IMR-90 (cell line): ENCODE measurements around the gene RAB31. TPM values are rescaled to one million over a fixed set of nuclear protein-coding genes. Genes with fewer than 3 reads are reported as not detected.

Experiments used
- ATAC-seq: fragments of 200-7000 bp; cut with Tn5 transposase; 2 replicates; pipeline ENCODE4 v1.9.1; 2020; ENCODE audit warnings: low read depth, mild to moderate bottlenecking, moderate library complexity
- BruUV-seq: library from RNA; stranded (reverse); fragments of 400-500 nt; replicated peaks from 2 replicates; lab custom pipeline; 2021; lab: Mats Ljungman, UMichigan
- CTCF ChIA-PET: fragments of 300-600 bp; formaldehyde crosslinking; extraction: SDS; loops from one replicate; lab custom pipeline; 2021; ENCODE audit warnings: antibody characterized with exemption; lab: Yijun Ruan, JAX
- POLR2A ChIA-PET: fragments of 300-600 bp; sonication (Branson Sonifier 250); formaldehyde crosslinking; loops from one replicate; lab custom pipeline; 2022; ENCODE audit warnings: antibody characterized with exemption; ENCODE audit not compliant: unreplicated experiment; lab: Charles Lee
- DNase-seq: peaks from one replicate; pipeline ENCODE4 v3.0.0; 2013
- H2AFZ ChIP-seq: replicated peaks from 2 replicates; pipeline ENCODE3; 2013; ENCODE audit warnings: low read length, mild to moderate bottlenecking; ENCODE audit not compliant: poor library complexity
- H2AK5ac ChIP-seq: 2 replicates; pipeline ENCODE4 v1.6.1; 2013; ENCODE audit warnings: low read depth, low read length, inconsistent platforms
- H2AK9ac ChIP-seq: replicated peaks from 2 replicates; pipeline ENCODE3; 2013; ENCODE audit warnings: mild to moderate bottlenecking, low read depth, low read length, moderate library complexity; ENCODE audit not compliant: poor library complexity
- H2BK120ac ChIP-seq: 2 replicates; pipeline ENCODE4 v1.6.1; 2013; ENCODE audit warnings: low read depth, low read length, inconsistent platforms
- H2BK15ac ChIP-seq: 3 replicates; pipeline ENCODE4 v1.6.1; 2013; ENCODE audit warnings: low read depth, low read length, inconsistent platforms
- H2BK20ac ChIP-seq: 2 replicates; pipeline ENCODE4 v1.6.1; 2013; ENCODE audit warnings: low read depth, mild to moderate bottlenecking, inconsistent platforms, low read length, moderate library complexity
- H2BK5ac ChIP-seq: 2 replicates; pipeline ENCODE4 v1.6.1; 2013; ENCODE audit warnings: mild to moderate bottlenecking, low read depth, low read length, inconsistent platforms; ENCODE audit not compliant: poor library complexity, severe bottlenecking
- H3K14ac ChIP-seq: replicated peaks from 2 replicates; pipeline ENCODE4 v1.6.1; 2013; ENCODE audit warnings: low read depth, low read length, inconsistent platforms
- H3K18ac ChIP-seq: 2 replicates; pipeline ENCODE4 v1.6.1; 2013; ENCODE audit warnings: low read depth, low read length, control low read depth
- H3K23ac ChIP-seq: 2 replicates; pipeline ENCODE4 v1.6.1; 2013; ENCODE audit warnings: low read depth, low read length, inconsistent platforms
- H3K27ac ChIP-seq: 2 replicates; pipeline ENCODE4 v1.5.1; 2013; ENCODE audit warnings: mild to moderate bottlenecking, control low read depth, low read length; ENCODE audit not compliant: insufficient read depth
- H3K27me3 ChIP-seq: 2 replicates; pipeline ENCODE4 v1.6.1; 2013; ENCODE audit warnings: low read length; ENCODE audit not compliant: control insufficient read depth, insufficient read depth
- H3K36me3 ChIP-seq: 2 replicates; pipeline ENCODE4 v1.6.1; 2013; ENCODE audit warnings: low read length, mixed read lengths; ENCODE audit not compliant: control insufficient read depth, insufficient read depth
- H3K4ac ChIP-seq: 2 replicates; pipeline ENCODE4 v1.6.1; 2013; ENCODE audit warnings: low read depth, low read length, inconsistent platforms
- H3K4me1 ChIP-seq: 2 replicates; pipeline ENCODE4 v1.6.1; 2013; ENCODE audit warnings: low read length, mixed read lengths; ENCODE audit not compliant: control insufficient read depth, insufficient read depth
- H3K4me2 ChIP-seq: 2 replicates; pipeline ENCODE4 v1.6.1; 2013; ENCODE audit warnings: low read depth, mild to moderate bottlenecking, control low read depth, low read length, moderate library complexity
- H3K4me3 ChIP-seq: 2 replicates; pipeline ENCODE4 v1.5.1; 2013; ENCODE audit warnings: low read depth, mild to moderate bottlenecking, control low read depth, low read length, moderate library complexity; ENCODE audit not compliant: insufficient read depth
- H3K56ac ChIP-seq: 2 replicates; pipeline ENCODE4 v1.6.1; 2013; ENCODE audit warnings: low read length, inconsistent platforms; ENCODE audit not compliant: insufficient read depth; ENCODE audit errors: extremely low read depth
- H3K79me1 ChIP-seq, 2 experiments: 2 replicates each; pipeline ENCODE4 v1.6.1; 2013; ENCODE audit warnings: low read length in 2 of 2, inconsistent platforms in 1 of 2, low read depth in 1 of 2
- H3K9ac ChIP-seq: 2 replicates; pipeline ENCODE4 v1.6.1; 2013; ENCODE audit warnings: low read depth, low read length, control low read depth
- H3K9me1 ChIP-seq: 2 replicates; pipeline ENCODE4 v1.6.1; 2013; ENCODE audit warnings: low read length, inconsistent platforms; ENCODE audit not compliant: insufficient read depth
- H3K9me3 ChIP-seq: 2 replicates; pipeline ENCODE4 v1.6.1; 2013; ENCODE audit warnings: low read length; ENCODE audit not compliant: control insufficient read depth, insufficient read depth
- H4K20me1 ChIP-seq: 2 replicates; pipeline ENCODE4 v1.6.1; 2013; ENCODE audit warnings: low read length, inconsistent platforms; ENCODE audit not compliant: insufficient read depth
- H4K5ac ChIP-seq: 2 replicates; pipeline ENCODE4 v1.6.1; 2013; ENCODE audit warnings: mild to moderate bottlenecking, low read depth, low read length, control low read depth
- H4K8ac ChIP-seq, 2 experiments: 2 replicates each; pipeline ENCODE4 v1.6.1; 2013; ENCODE audit warnings: low read depth in 2 of 2, low read length in 2 of 2, control low read depth in 1 of 2, inconsistent platforms in 1 of 2
- H4K91ac ChIP-seq: 2 replicates; pipeline ENCODE4 v1.6.1; 2013; ENCODE audit warnings: low read depth, low read length, inconsistent platforms; ENCODE audit not compliant: insufficient read depth
- BHLHE40 ChIP-seq: fragments of 150-350 bp; IDR thresholded peaks from 2 replicates; pipeline ENCODE4 v1.6.1; 2016; ENCODE audit warnings: mild to moderate bottlenecking, low read depth, low read length
- CEBPB ChIP-seq: IDR thresholded peaks from 2 replicates; pipeline ENCODE4 v1.6.1; 2012; ENCODE audit warnings: low read depth, low read length, improper control_type of control experiment
- CHD1 ChIP-seq: IDR thresholded peaks from 2 replicates; pipeline ENCODE4 v1.6.1; 2012; ENCODE audit warnings: low read depth, low read length, improper control_type of control experiment
- FOS ChIP-seq: fragments of 150-350 bp; IDR thresholded peaks from 2 replicates; pipeline ENCODE4 v1.6.1; 2016; ENCODE audit warnings: low read depth, low read length
- MAFK ChIP-seq: IDR thresholded peaks from 2 replicates; pipeline ENCODE4 v1.6.1; 2012; ENCODE audit warnings: low read depth, low read length, improper control_type of control experiment
- MAZ ChIP-seq: IDR thresholded peaks from 2 replicates; pipeline ENCODE4 v1.6.1; 2012; ENCODE audit warnings: low read depth, mild to moderate bottlenecking, low read length, improper control_type of control experiment, moderate library complexity, borderline replicate concordance
- MXI1 ChIP-seq: IDR thresholded peaks from 2 replicates; pipeline ENCODE4 v1.6.1; 2012; ENCODE audit warnings: low read depth, mild to moderate bottlenecking, low read length, moderate library complexity, borderline replicate concordance
- NFE2L2 ChIP-seq: fragments of 150-350 bp; IDR thresholded peaks from 2 replicates; pipeline ENCODE4 v1.6.1; 2016; ENCODE audit warnings: low read depth, mild to moderate bottlenecking, low read length
- POLR2A ChIP-seq: IDR thresholded peaks from 2 replicates; pipeline ENCODE4 v1.6.1; 2012; ENCODE audit warnings: mild to moderate bottlenecking, low read depth, low read length
- RAD21 ChIP-seq: IDR thresholded peaks from 2 replicates; pipeline ENCODE4 v1.6.1; 2012; ENCODE audit warnings: low read length, improper control_type of control experiment
- RCOR1 ChIP-seq: IDR thresholded peaks from 2 replicates; pipeline ENCODE4 v1.6.1; 2012; ENCODE audit warnings: mild to moderate bottlenecking, low read length, improper control_type of control experiment; ENCODE audit not compliant: insufficient replicate concordance
- RFX5 ChIP-seq: IDR thresholded peaks from 2 replicates; pipeline ENCODE4 v1.8.0; 2012; ENCODE audit warnings: low read depth, mild to moderate bottlenecking, low read length, moderate library complexity
- SMC3 ChIP-seq: fragments of 150-350 bp; IDR thresholded peaks from 2 replicates; pipeline ENCODE4 v1.6.1; 2016; ENCODE audit warnings: low read depth, mild to moderate bottlenecking, antibody characterized with exemption, low read length, moderate library complexity
- WGBS, 2 experiments: methylation state at CpG; one replicate each; pipeline versions ENCODE4 v1.1.5 to v1.1.7; 2013; ENCODE audit warnings: missing lambda C conversion rate in 2 of 2; ENCODE audit not compliant: insufficient read length in 1 of 2; ENCODE audit errors: extremely low coverage in 2 of 2; 5-methylcytosine and 5-hydroxymethylcytosine counted together
- dilution Hi-C: fragments of 300-500 bp; cut with HindIII; formaldehyde crosslinking; loops from one replicate; pipeline ENCODE4 v1.14.3; 2018; ENCODE audit warnings: low sequenced_read_pairs; ENCODE audit not compliant: unreplicated experiment
- in situ Hi-C: fragments of 300-500 bp; cut with MboI; formaldehyde crosslinking; loops from 3 replicates; pipeline ENCODE4 v1.14.3; 2019; ENCODE audit warnings: low sequenced_read_pairs, inconsistent platforms, mixed read lengths
- intact Hi-C: fragments of 100-400 bp; cut with micrococcal nuclease; formaldehyde crosslinking; loops from 2 replicates; pipeline ENCODE4 v1.10.0; 2022
- polyA plus RNA-seq, 3 experiments: library from polyadenylated mRNA; depleted of rRNA; stranded (reverse); fragments of >200 nt; gene quantifications; 2 replicates each; pipeline ENCODE4 v1.2.3, GENCODE V29; 2012; ENCODE audit warnings: low replicate concordance in 1 of 3
- total RNA-seq: library from RNA; depleted of rRNA; stranded (reverse); fragments of >200 nt; gene quantifications from 2 replicates; pipeline ENCODE4 v1.2.3, GENCODE V29; 2012
- TF ChIP-seq, protein P1 (sequence below): conservative IDR thresholded peaks from 2 replicates; pipeline ENCODE4 v1.5.1; 2012; ENCODE audit warnings: mild to moderate bottlenecking, low read depth, low read length, improper control_type of control experiment
- TF ChIP-seq, protein P2 (sequence below): fragments of 150-350 bp; IDR thresholded peaks from 2 replicates; pipeline ENCODE4 v1.6.1; 2016; ENCODE audit warnings: low read depth, mild to moderate bottlenecking, low read length, moderate library complexity, borderline replicate concordance
- TF ChIP-seq, protein P3 (sequence below): fragments of 150-350 bp; IDR thresholded peaks from 2 replicates; pipeline ENCODE4 v1.6.1; 2017; ENCODE audit warnings: mild to moderate bottlenecking, antibody characterized with exemption, low read length, low read depth

RAB31 gene
- total and polyA plus RNA-seq, 2 of the 4 experiments (the other 2 are of a cell fraction) = 13.8 to 26.9 TPM

DNA sequence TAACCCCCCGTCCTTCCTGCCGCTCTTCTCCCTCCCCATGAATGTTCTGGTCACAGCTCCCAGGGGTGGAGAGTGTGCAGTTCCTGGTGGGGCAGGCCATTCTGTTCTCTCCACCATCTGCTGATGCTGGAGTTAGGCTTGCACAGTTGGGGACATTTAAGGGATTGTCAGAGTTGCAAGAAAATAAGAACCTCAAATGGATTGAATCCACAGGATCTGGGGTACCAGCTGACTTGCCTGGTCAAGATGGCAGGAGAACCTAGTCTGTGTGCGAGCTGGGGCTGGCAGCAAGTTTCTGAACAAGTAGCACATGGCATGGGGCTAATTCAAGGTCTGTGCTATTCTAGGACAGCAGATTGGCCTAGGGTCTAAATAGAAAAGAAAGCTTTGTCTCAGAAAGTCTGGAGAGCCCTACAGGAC, 116.9 kb downstream of the RAB31 start:
- no TSS peak for BruUV-seq
- WGBS, 2 experiments = 100% methylated on average over 1 of the region's 3 CpGs; no CpG with 5 or more reads in 1 of the 2 experiments

More for the DNA sequence above, 116.9 kb downstream of the RAB31 start:
- Histone ChIP-seq H4K91ac (peak overlapping the region; percentile 85), H2BK20ac (peak overlapping the region; percentile 84), H3K27ac (peak overlapping the region; percentile 69), H3K23ac (peak overlapping the region; percentile 71), H3K9me3 (no peaks in the 10 kb centered on the region), H3K9me1 (peaks cover 35% of the 10 kb centered on the region), H2AK5ac (peak overlapping the region; percentile 86), H3K4me2 (peak overlapping the region; percentile 53), H2BK5ac (peak overlapping the region; percentile 35), H4K5ac (peak overlapping the region; percentile 55), H3K56ac (peak overlapping the region; percentile 21; the same call in 1 of the 2 replicates), H2BK15ac (peak overlapping the region; percentile 50; the same call in 2 of the 3 replicates), H3K4me3 (no peak overlapping the region), H3K4ac (peak overlapping the region; percentile 89), H4K8ac (peak overlapping the region; percentile 41), H3K27me3 (no peaks in the 10 kb centered on the region), H2AK9ac (no peak overlapping the region), H3K36me3 (no peaks in the 10 kb centered on the region), H2AFZ (no peak overlapping the region), H3K14ac (peak overlapping the region; percentile 46), H2BK120ac (peak overlapping the region; percentile 78), H4K20me1 (0 out of 2 replicates have a peak, but pooled peaks cover 3% of the 10 kb centered on the region), H3K9ac (0 out of 2 replicates have a peak overlapping the region, but pooled peaks have one; percentile 7), H3K79me1 (peaks cover 34 to 61% of the 10 kb centered on the region in 2 experiments), H3K18ac (peak overlapping the region; percentile 89), H3K4me1 (peaks cover 32% of the 10 kb centered on the region)
- TF ChIP-seq RAD21 (no peak), CHD1 (no peak), MXI1 (no peak), POLR2A (no peak), MAZ (no peak), CEBPB (no peak), FOS (no peak), RFX5 (no peak), RCOR1 (no peak), SMC3 (no peak), NFE2L2 (no peak), BHLHE40 (no peak), MAFK (no peak)
- TF ChIP-seq, protein P1, sequence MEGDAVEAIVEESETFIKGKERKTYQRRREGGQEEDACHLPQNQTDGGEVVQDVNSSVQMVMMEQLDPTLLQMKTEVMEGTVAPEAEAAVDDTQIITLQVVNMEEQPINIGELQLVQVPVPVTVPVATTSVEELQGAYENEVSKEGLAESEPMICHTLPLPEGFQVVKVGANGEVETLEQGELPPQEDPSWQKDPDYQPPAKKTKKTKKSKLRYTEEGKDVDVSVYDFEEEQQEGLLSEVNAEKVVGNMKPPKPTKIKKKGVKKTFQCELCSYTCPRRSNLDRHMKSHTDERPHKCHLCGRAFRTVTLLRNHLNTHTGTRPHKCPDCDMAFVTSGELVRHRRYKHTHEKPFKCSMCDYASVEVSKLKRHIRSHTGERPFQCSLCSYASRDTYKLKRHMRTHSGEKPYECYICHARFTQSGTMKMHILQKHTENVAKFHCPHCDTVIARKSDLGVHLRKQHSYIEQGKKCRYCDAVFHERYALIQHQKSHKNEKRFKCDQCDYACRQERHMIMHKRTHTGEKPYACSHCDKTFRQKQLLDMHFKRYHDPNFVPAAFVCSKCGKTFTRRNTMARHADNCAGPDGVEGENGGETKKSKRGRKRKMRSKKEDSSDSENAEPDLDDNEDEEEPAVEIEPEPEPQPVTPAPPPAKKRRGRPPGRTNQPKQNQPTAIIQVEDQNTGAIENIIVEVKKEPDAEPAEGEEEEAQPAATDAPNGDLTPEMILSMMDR = no peak
- TF ChIP-seq, protein P2, sequence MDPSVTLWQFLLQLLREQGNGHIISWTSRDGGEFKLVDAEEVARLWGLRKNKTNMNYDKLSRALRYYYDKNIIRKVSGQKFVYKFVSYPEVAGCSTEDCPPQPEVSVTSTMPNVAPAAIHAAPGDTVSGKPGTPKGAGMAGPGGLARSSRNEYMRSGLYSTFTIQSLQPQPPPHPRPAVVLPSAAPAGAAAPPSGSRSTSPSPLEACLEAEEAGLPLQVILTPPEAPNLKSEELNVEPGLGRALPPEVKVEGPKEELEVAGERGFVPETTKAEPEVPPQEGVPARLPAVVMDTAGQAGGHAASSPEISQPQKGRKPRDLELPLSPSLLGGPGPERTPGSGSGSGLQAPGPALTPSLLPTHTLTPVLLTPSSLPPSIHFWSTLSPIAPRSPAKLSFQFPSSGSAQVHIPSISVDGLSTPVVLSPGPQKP = no peak
- TF ChIP-seq, protein P3, sequence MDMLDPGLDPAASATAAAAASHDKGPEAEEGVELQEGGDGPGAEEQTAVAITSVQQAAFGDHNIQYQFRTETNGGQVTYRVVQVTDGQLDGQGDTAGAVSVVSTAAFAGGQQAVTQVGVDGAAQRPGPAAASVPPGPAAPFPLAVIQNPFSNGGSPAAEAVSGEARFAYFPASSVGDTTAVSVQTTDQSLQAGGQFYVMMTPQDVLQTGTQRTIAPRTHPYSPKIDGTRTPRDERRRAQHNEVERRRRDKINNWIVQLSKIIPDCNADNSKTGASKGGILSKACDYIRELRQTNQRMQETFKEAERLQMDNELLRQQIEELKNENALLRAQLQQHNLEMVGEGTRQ = no peak
- CTCF ChIA-PET = no interaction called here
- no peak for DNase-seq
- dilution Hi-C loops (no loop called here), in situ Hi-C loops (no loop called here), intact Hi-C loops (loop anchor here (2.0 to 5.0 kb wide), 2 partner anchors 42 to 92 kb away; no protein-coding TSS in a partner anchor)
- POLR2A ChIA-PET = no interaction called here
- no peak for ATAC-seq
